Kidney epithelial cell (primary cell): Measurements from ENCODE around the gene MAP9. TPM values are rescaled to one million over a fixed set of nuclear protein-coding genes. Genes with fewer than 3 reads are reported as not detected.

Experiments used
- DNase-seq: peaks from one replicate; pipeline ENCODE4 v3.0.0-alpha.2; 2010; ENCODE audit warnings: low read depth
- H3K27me3 ChIP-seq: 2 replicates; pipeline ENCODE4 v1.6.0; 2011; ENCODE audit warnings: low read length; ENCODE audit not compliant: control insufficient read depth, insufficient read depth
- H3K36me3 ChIP-seq: 2 replicates; pipeline ENCODE4 v1.5.1; 2011; ENCODE audit warnings: low read length; ENCODE audit not compliant: control insufficient read depth, insufficient read depth
- H3K4me3 ChIP-seq: 2 replicates; pipeline ENCODE4 v1.5.1; 2011; ENCODE audit warnings: low read depth, mild to moderate bottlenecking, control low read depth, low read length
- CTCF ChIP-seq: IDR thresholded peaks from 2 replicates; pipeline ENCODE4 v1.5.1; 2011; ENCODE audit warnings: mild to moderate bottlenecking, moderate library complexity, low read length, control low read depth, inconsistent platforms; ENCODE audit not compliant: insufficient read depth, poor library complexity, severe bottlenecking
- total RNA-seq: library from RNA; depleted of rRNA; stranded (reverse); fragments of >200 nt; gene quantifications from 2 replicates; pipeline ENCODE4 v1.2.3, GENCODE V29; 2015

Gene MAP9
- total RNA-seq, 1 donor from 2014 or later = 22.0 TPM

- TF ChIP-seq CTCF = no peak
- no peaks in the 10 kb centered on the region for H3K36me3 ChIP-seq
- no peak for DNase-seq
- H3K27me3 ChIP-seq = no peaks in the 10 kb centered on the region
- no peak overlapping the region for H3K4me3 ChIP-seq
Observed at GRCh38 chr4:155400893-155401292, 24.1 kb upstream of the MAP9 start.

- no peaks in the 10 kb centered on the region for H3K27me3 ChIP-seq
- TF ChIP-seq CTCF = no peak
- DNase-seq = no peak
- no peaks in the 10 kb centered on the region for H3K36me3 ChIP-seq
- no peak overlapping the region for H3K4me3 ChIP-seq
Observed at GRCh38 chr4:155399974-155400697, 23.4 kb upstream of the MAP9 start.

GRCh38 chr4:155392481-155393184, 15.9 kb upstream of the MAP9 start:
- H3K4me3 ChIP-seq = no peak overlapping the region
- no peaks in the 10 kb centered on the region for H3K27me3 ChIP-seq
- no peak for DNase-seq
- TF ChIP-seq CTCF = no peak
- no peaks in the 10 kb centered on the region for H3K36me3 ChIP-seq

DNA sequence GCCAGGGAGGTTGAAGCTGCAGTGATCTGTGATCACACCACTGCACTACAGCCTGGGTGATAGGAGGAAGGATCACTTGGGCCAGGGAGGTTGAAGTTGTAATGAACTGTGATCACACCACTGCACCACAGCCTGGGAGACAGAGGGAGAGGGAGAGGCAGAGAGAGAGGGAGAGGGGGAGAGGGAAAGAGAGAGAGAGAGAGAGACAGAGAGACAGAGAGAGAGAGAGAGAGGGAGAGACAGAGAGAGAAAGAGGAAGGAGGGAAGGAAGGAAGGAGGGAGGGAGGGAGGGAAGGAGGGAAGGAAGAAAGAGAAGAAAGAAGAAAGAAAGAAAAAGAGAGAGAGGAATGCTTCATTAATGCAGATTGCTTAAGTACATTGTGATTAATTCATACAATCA, 15.2 kb upstream of the MAP9 start:
- H3K27me3 ChIP-seq = no peaks in the 10 kb centered on the region
- H3K4me3 ChIP-seq = no peak overlapping the region
- no peak for TF ChIP-seq CTCF
- DNase-seq = no peak
- H3K36me3 ChIP-seq = no peaks in the 10 kb centered on the region

- Histone ChIP-seq H3K27me3 (no peaks in the 10 kb centered on the region), H3K4me3 (no peak overlapping the region), H3K36me3 (no peaks in the 10 kb centered on the region)
- no peak for DNase-seq
- no peak for TF ChIP-seq CTCF
Observed at GRCh38 chr4:155388162-155388561, 11.4 kb upstream of the MAP9 start.
